Stimulated activated CD8-positive, alpha-beta memory T cell treated with anti-CD3 and anti-CD28 coated beads, Interleukin-15, amount 100 ng/mL, for 48 hours (primary cell): ENCODE measurements around the gene ABLIM1.

Experiments
- DNase-seq, 2 donors: peaks; one replicate each; pipeline ENCODE4 v3.0.0-alpha.2; 2020; ENCODE audit warnings: low read depth in 2 of 2

Gene ABLIM1

DNA sequence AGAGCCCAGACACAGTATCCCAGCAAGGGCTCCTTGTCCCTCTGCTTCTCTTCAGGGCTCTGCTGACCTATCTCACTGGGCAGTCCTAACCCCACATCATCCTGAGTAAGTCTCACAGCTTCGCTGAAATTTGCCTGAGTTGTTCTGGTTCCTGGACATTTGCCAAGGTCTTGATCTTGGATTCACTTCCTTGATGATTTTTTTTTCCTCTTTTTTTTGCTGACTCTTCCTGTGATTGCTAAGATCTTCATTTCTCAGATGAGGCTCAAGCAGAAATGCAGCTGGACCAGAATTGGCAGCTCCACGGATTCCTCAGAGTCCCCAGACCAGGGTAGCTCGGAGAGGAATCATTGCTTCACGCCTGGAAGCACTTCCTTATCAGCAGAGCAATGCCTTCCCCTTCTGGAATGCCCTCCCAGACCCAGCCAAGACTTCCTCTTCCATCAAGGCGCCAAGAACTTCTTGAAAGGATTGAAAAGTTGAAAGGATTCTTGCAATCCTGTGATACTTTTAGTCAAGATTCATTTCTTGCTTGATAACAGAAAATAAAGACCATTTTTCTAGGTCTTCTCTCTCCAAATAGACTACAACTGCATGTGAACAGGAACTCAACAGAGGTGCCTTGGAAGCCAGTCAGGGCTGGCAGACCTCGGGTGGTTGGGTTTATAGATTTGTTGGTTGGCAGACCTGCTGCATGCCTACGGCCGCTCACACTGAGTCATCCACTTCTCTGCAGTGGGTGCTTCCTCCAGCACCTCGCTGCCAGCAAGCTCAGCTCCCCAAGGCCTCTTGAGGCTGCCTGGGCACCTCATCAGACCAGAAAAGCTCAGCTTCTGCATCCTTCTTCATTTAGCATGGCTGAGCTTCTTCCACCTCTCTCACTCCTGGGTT lies 244.9 kb downstream of the ABLIM1 start:
- no peak for DNase-seq

DNA sequence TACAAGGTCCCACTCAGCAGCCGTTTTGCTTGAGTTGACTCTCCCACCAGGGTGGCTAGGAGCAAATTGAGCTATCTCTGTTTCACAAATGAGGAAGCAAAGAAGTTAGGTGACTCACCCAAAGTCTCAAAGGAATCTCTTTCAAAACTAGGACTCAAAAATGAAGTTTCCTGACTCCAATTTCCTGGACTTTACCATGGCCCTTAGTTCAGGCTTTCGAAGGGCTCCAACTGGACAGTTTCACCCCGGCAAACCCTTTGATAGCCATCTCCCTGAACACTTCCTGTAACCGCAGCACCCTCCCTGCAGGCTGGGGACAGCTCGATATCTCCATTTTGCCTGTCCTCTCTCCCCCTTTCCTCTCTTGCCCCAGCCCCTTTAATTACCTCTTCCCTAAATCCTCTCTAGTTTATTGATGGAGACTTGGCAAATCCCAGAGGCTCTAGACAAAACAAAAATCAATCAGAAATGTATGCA lies 249.1 kb downstream of the ABLIM1 start:
- no peak for DNase-seq

DNA sequence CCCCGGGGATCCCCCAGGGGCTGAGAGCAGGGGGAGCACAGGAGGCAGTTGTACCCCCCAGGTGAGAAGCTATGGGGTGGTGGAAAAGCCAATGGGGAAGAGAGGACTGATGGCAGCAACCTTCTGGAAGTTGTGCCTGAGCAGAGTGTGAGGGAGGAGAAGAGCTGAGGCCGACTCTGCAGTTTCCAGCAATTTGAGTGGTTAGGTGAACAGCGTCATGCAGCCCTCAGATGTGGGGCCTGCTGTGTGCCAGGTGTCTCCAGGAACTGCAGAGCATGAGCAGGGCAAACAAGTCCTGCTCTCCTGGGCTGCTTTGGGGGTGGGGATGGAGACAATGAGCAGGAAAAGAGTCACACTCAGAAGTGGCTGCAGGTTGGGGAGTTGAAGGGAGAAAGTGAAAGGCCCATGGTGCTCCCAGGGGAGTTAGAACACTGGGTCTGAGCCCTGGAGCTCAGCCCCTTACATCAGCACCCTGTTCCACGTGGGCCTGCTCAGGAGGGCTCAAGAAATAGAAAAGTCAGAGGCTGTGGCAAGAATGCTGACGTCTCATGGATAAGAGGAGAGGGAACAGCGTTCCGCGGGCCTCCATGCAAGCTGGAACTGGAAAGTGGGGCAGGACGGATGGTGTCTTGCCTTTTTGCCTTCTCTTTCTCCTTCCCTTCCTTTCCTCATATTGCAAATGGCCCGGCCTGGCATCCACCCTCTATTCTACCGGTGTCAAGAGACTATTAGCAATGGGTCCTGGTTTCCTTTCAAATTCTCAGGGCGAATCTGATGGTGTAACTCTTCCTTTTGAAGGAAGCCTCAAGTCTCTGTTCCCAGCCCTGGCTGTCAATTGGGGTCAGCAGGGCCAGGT lies 249.7 kb downstream of the ABLIM1 start:
- no peak for DNase-seq

DNA sequence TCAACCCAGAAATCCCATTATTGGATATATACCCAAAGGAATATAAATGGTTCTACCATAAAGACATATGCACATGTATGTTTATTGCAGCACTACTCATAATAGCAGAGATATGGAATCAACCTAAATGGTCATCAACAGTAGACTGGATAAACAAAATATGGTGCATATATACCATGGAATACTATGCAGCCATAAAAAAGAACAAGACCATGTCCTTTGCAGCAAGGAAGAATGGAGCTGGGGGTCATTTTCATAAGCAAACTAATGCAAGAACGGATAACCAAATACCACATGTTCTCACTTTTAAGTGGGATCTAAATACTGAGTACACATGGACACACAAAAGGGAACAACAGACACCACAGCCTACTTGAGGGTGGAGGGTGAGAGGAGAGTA lies 251.6 kb downstream of the ABLIM1 start:
- no peak for DNase-seq

DNA sequence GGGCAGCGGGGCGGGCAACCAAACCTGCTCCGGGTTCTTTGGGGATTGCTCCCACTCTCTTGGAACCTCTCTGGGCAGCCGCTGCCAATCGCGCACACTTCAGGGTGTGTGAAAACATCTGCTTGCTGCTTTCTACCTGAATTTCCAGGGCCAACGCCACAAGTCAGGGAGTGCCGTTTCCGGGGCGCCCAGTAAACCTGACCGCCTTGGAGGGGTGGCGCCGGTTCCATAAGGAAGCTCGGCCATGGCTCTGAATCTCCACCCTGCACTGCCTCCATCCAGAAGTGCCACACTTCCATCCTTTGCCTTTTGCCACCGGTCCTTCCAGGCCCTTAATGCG lies 253.1 kb downstream of the ABLIM1 start:
- no peak for DNase-seq

DNA sequence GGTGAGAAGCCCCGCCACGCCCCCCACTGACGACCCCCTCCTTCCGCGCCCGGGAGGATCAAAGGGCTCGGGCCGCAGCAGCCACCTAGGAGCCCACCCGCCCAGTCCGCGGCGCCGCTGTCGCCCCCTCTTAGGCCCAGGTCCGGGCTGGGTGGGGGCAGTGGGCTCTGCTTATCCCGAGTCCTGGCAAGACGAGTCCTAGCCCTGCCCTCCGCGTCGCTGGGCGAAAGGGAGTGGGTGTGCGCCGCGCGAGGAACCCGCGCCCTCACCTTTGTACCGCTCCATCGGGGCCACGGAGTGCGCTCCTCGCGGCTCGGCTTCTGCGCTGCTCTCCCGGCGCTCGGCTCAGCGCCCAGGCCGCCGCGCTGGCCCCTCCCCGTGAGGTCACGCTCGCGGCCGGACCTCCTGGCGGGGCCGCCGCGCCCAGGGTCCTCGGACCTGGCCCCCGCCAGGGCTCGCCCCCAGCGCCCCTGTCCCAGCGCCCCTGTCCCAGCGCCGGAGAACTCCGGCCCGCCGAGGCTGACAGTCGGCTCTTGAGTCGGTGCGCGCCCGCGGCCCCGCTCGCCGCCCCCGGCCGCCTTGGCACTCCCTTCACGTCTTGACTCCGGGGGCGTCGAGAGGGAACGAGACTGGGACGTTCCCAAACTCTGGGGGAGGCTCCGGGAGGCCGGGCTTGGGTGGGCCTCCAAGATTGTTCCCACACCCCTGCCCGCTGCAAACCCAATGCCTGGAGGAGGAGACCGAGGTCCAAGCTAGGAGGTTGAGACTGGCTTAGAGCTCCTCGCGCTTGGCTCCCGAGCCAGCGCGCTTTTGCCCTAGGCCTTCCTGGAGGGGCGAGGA lies 253.7 kb downstream of the ABLIM1 start, which contains the start of gene AFAP1L2:
AFAP1L2 (minus strand) TSS at position 332 of the 840 bp plus-strand sequence; CDS start at position 285, 47 bp downstream.
- DNase-seq: no peak

DNA sequence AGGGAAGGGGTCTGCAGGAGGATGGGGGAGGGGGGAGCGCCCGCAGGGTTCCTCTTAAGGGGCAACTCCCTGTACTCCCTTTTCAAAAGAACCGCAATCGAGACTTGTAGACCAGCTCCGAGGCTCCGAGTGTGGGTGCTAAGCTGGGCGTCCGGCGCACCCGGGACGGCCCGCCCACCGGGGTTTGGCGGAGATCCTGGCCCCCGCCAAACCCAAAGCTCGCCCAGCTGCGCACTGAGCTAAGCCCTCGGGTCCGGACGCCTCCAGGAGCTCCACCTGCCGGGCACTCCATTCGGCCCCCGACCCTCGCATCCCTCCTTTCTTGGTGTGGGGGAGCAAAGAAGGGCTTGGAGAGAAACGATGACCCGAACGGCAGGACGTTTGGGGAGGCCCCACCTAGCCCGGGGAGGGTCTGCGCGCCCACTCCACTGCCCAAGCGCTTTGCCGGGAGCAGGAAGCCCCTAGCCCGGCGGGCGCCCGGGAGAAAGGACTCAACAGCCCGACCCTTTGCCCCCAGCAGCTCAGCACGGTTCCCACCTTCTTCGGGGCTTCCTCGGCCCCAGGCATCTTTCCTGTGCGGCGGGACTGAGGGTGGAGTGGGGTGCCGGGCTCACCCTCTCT lies 254.4 kb downstream of the ABLIM1 start:
- DNase-seq: no peak

DNA sequence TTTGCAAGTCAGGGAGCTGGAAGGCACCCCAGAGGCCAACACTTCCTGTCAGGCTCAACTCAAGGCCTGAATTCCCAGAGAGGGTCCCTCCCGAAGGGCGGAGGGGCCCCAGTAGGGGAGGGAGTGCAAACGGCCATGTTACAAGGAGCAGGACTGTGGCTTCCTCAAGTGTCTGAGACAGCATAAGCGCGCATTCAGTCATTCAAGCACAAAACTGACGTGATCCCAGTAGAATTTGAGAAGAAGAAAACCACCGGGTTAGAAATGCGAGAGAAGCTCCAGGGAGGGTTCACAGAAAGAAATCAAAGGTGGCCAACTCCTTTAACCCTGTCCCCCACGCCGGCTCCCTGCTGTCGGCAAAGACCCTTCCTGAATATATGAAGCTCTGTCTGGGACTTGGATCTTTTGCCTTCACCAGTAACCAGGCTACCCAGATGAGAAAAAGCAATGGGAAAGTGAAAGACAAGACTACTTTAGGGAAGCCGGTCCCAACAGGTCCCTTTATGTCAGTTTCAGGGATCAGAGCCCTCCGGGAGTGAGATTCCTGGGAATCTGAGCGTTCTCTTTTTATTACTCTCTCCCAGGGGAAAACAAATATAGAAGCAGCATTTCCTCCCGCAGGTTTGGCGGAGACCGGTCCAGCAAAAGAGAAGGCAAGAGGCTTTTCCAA lies 255.1 kb downstream of the ABLIM1 start:
- DNase-seq: no peak

DNA sequence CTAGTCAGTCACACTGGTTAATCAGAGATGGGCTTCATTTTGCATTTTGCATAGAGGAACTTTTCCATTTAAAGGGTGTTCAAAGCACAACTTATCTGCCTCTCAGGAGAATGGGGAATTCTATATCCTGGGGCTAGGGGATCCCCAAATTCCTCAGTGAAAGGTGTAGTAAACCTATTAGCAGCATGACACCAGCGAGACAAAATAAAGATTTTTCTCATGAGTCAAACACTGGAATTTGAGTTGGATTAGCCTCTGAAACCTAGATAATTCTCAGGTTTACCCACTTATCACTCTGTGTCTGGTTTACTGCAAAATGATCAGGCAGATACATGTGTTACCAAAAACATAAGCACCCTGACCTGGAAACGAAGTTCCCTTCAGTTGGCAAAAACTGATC lies 255.8 kb downstream of the ABLIM1 start:
- no peak for DNase-seq

DNA sequence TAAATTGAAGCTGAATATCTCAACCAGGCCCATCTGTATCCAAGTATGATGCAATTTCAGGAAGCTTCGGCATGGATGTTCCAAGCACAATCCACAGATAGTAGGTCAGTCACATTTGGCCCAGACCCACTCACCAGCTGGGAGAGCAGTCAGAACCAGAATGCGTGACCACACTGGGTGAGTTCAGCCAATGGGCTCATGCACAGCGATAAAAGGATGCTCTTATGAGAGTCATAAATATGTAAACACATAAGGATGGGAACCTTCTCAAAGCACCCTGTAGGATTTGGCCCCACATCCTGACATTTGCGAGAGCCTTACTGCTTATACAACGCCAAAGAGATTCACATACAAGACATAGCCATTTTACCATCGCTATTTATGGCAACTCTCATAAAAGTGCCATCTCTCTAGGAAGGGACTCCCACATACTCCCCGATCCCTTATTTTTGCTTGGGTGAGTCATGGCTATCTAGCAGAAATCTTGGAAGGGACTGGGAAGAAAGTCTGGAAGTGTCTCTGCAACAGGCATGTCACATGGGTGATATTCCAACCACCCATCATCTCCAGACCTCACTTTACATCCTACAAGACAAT lies 256.8 kb downstream of the ABLIM1 start:
- no peak for DNase-seq

DNA sequence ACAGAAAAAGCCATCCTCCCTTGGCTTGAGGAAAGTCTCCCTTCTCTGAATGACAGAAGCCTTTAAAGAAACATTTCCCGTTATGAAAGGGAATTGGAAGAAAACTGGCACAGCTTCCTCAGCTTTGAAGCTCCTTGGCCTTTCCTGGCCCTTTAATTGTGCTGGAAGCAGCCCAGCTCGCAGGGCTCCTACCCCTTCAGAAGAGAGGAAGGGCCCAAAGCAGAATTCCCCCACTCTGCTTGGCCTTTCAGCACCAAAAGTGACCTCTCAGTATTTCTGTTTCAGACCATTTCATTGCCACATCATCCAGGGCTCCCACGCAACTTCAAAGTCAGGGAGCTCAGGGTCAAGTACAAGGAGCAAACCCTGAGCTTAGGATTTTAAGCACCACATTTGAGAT lies 258.0 kb downstream of the ABLIM1 start:
- no peak for DNase-seq

DNA sequence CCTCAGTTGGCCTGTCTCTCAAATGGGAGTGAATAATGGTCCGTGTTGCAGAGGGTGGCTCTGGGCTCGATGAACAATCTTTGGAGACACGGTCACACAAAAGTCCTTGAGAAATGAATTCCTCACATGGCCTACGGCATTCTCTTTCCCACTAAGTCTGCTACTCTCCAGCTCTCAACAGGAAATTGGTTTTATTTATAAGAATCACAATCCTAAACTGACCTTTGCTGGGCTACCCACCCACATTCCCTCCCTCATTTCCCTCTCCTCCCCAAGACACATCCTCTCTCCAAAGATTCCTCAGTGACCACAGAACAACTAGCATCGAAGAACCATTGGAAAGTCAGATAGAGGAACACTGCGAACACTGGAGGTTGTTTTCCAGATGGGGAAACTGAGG lies 258.5 kb downstream of the ABLIM1 start:
- no peak for DNase-seq

DNA sequence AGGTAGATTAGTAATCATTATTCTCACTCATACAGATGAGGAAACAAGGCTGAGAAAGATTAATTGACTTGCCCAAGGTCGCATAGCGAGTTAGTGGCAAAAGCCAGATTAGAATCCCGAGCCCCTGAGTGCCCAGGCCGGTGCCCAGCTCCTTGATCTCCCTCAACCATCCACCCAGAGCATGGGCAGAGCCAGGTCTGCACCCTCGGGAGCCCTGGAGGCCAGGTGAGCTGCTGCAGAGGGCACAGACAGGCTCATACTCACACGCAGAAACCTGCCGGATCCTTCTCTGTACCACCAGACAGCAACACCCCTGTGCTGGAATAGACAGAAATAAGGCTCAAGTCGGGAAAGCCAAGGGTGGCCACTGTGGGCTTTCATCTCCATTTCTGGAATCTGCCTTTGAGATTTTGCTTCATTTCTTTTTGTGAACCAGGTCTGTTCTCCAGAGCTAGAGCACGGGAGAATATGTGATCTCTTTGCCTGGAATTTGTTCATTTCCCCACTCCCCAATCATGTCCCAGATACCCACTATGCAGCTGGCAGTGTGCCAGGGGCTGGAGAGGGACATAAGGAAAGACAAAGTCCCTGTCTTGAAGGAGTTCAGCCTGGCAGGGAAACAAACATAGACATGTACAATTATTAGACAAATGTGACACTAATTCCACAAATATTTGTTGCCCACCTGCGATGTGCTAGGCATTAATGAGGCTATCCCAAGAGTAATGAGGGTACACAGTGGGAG lies 259.3 kb downstream of the ABLIM1 start:
- DNase-seq: no peak

DNA sequence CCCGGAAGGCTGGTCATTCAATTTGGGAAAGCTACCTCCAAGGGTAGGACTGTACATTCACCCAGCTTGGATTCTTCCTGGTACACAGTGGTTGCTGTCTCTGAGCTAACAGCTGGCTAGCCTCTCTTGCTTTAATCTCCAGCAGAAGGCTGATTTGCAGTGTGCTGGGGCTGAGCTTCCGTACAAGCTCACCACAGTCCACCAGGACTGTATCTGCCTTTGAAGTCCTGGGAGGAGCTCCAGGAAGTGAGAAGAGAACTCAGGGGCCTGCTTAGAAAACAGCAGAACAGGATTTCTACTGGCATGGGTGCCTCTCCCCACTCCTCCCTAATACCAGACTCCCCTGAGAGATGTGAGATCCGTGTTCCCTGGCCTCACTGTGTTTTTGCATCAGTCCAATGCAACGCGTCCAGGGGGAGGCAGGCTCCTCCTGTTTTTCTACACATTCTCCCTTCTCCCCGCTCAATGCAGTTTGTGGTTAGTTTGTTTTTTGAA lies 260.4 kb downstream of the ABLIM1 start:
- no peak for DNase-seq

DNA sequence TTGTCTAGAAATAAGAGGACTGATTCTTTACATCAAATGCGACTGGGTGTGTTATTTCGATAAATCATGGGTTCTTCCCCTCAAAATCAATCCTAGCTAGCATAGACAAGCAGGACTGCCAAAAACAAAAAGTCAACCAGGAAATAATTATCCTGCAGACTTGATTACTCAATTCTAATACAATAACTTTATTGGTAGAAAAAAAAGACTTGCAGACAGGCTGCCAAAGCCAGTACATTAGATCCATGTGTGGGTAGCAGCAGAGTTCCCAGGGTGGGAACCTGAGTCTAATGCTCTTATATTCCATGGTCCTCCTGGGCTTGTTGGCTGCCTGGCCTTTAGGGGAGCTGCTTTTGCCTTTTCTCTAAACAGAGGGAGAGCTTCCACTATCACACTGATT lies 261.6 kb downstream of the ABLIM1 start:
- no peak for DNase-seq

DNA sequence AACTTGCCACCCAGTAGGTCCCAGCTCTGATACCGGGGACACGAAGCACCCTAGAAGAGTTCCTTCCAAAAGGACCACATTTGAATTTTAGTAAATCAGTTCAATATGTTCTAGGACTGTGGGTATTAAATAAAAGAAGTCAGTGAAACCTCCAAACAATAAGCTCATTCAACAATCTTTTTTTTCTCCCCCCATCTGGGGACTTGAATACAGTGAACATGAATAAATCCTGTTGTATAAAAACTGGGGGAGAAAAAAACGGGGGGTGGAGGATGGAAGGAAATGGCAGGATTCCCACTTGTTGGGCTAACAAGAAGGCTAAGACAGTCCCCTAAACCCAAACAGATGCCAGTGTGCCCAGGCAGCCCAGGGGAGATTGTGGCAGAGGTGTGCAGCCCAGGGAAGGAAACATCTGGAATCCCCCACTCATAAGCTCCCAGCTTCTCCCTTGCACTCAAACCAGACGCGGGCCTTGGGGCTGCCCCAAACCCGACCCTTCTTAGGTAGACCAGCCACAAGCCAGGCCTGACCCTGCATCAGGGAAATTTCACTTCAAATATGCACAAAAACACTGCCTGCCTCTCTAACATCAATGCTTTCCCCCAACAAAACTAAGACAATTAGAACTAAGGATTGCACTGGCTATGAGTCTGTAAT lies 262.6 kb downstream of the ABLIM1 start:
- DNase-seq: peak in 1 of 2 donors; percentile 15

DNA sequence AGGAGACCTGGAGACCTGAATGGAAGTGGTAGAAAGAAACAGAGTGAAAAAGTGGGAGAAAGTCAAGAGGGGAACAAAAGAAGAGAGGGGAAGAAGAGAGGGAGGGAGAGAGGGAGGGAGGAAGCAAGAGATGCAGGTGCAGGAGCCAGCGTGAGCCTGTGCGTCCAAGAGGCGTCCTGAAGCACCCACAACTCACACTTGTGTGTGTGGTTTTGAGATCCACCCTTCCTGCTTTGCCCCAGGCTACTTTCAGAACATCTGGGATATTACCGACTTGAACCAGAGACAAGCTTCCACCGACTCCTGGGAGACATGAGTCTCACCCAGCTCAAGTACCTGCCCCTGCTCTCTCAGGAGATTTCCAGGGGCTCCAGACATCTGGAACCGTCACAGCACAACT lies 263.5 kb downstream of the ABLIM1 start:
- no peak for DNase-seq

DNA sequence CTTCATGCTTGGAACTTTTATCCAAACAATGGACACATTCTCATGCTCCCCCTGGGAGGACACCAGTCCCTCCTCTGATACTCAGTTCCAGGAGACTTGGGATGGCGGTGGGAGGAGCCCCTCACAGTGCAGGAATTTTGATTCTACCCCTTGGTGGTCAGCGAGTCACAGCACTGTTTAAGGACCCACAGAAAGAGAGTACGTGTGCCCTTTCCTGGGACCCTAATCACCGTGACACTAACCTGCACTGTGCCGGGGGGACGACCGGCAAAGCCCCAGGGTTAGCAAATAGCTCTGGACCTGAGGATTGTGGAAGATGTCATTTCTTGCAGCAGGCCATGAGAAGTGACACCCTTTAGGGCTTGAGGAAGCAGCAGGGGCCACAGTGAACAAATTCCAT lies 264.2 kb downstream of the ABLIM1 start:
- no peak for DNase-seq

DNA sequence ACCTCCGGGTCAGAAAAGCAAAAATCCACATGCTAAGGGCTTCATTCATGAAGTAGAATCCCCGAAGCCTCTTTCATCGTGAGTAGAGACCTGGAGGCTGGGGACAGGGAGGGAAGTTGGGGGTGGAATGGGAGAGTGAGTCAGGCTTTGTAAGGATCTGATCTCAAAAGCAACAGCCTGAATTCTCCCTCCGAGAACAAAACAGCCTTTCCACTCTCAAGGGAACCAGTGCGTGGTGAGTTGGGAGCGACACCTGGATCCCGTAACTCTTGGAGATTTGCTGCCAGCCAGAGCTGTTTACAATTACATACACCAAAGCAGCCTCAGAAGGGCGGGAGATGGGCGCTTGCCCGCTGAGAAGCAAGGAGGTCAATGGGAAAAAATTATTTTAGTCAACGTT lies 264.6 kb downstream of the ABLIM1 start:
- DNase-seq: no peak
